HG03095 (cell line): ENCODE data around the gene ZNF586.
"Not testable (repeated sequence)": the region's sequence is repeated elsewhere in the genome, so short reads cannot be mapped to it uniquely, and the experiment has no call there.

Source experiments
- ATAC-seq: cut with Tn5 transposase; IDR thresholded peaks from one replicate; pipeline ENCODE4 v1.9.1; 2021; ENCODE audit warnings: moderate library complexity; ENCODE audit not compliant: unreplicated experiment

ZNF586 gene

GRCh38 chr19:57821501-57821900 is 52.0 kb downstream of the ZNF586 start:
- not testable (repeated sequence) for ATAC-seq

GRCh38 chr19:57823155-57823554 is 53.7 kb downstream of the ZNF586 start:
- not testable (repeated sequence) for ATAC-seq

GRCh38 chr19:57823608-57824007 is 54.1 kb downstream of the ZNF586 start:
- ATAC-seq, result not testable (repeated sequence)

- no peak for ATAC-seq
Observed at GRCh38 chr19:57825511-57825910, 56.0 kb downstream of the ZNF586 start.

- ATAC-seq, result no peak
Observed at GRCh38 chr19:57829316-57829715, 59.8 kb downstream of the ZNF586 start.

- ATAC-seq, result no peak
Observed at GRCh38 chr19:57830071-57830602, 60.7 kb downstream of the ZNF586 start, which contains the start of gene ZNF587B. TSS of gene ZNF587B (plus strand) at chr19:57830299. CDS start at chr19:57830529, 230 bp downstream.
